Transverse colon (tissue), 4 donors: ENCODE measurements around the gene TRIM27.

Source experiments
- POLR2A ChIP-seq: fragments of 450-650 bp; IDR thresholded peaks from one replicate; pipeline ENCODE4 v1.6.1; 2016; ENCODE audit warnings: antibody characterized with exemption, mild to moderate bottlenecking, moderate library complexity
- POLR2AphosphoS5 ChIP-seq, 3 donors: sonication (generic); formaldehyde crosslinking; IDR thresholded peaks; one replicate each; pipeline ENCODE4 v1.6.1; 2016; ENCODE audit warnings: antibody characterized with exemption in 3 of 3
- TF ChIP-seq, protein P1 (sequence below), 5 experiments: fragments of 200-600 bp in 3 of 5; fragments of 450-650 bp in 2 of 5; sonication (generic) in 3 of 5; IDR thresholded peaks; 1 replicate in 2 of 5; 2 replicates in 3 of 5; pipeline ENCODE4 v1.5.1; 2016 to 2017; ENCODE audit warnings: antibody characterized with exemption in 5 of 5, inconsistent platforms in 3 of 5, mild to moderate bottlenecking in 2 of 5, moderate library complexity in 1 of 5

GRCh38 chr6:28965706-28966105, 41.9 kb upstream of the TRIM27 start:
- TF ChIP-seq, protein P1, sequence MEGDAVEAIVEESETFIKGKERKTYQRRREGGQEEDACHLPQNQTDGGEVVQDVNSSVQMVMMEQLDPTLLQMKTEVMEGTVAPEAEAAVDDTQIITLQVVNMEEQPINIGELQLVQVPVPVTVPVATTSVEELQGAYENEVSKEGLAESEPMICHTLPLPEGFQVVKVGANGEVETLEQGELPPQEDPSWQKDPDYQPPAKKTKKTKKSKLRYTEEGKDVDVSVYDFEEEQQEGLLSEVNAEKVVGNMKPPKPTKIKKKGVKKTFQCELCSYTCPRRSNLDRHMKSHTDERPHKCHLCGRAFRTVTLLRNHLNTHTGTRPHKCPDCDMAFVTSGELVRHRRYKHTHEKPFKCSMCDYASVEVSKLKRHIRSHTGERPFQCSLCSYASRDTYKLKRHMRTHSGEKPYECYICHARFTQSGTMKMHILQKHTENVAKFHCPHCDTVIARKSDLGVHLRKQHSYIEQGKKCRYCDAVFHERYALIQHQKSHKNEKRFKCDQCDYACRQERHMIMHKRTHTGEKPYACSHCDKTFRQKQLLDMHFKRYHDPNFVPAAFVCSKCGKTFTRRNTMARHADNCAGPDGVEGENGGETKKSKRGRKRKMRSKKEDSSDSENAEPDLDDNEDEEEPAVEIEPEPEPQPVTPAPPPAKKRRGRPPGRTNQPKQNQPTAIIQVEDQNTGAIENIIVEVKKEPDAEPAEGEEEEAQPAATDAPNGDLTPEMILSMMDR (IDR thresholded peaks at IDR 0.05), result no peak
- TF ChIP-seq POLR2AphosphoS5 (IDR thresholded peaks at IDR 0.05) (no peak), POLR2A (no peak)
